GM19452 (cell line): ENCODE data around the gene LRRC18.

ENCODE experiments used
- ATAC-seq: cut with Tn5 transposase; IDR thresholded peaks from one replicate; pipeline ENCODE4 v1.9.1; 2021; ENCODE audit not compliant: unreplicated experiment

Gene LRRC18

DNA sequence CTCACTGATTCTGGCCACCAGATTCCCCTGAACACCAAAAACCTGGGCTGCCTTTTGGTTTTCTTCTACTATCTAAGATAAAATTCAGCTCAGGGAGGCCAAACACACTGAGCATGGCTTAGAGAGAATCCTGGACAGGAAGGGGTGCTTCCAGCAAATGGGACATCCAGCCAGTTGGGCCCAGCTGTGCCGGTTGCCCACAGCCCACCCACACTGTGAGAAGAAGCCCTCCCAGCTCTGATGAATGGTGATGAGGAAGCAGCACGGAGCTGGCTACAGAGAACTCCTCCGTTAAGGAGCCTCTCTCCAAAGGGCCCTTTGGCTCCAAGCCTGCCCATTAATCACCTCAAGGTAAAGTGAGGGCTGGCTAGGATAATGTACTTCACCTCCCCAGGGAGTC, 15.9 kb downstream of the LRRC18 start:
- ATAC-seq: no peak

DNA sequence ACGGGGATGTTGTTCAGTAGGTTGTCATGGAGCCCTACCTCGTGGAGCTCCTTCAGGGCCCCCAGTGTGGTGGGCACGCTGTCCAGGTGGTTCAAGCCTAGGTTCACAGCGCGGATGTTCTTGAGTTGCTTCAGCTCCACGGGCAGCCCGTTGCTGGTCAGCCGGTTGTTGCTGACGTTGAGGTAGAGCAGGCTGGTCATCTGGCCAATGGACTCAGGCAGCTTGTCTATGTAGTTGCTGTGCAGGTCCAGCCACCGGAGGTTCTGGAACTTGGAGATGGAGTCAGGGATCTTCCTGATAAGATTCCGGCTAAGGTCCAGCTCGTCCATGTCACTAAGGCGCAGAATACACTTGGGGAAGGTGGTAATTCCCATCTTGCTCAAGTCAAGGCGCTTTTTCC, 26.0 kb downstream of the LRRC18 start:
- no peak for ATAC-seq

GRCh38 chr10:48910548-48910947, 29.1 kb downstream of the LRRC18 start:
- ATAC-seq: no peak

- ATAC-seq: no peak
These were observed 31.9 kb downstream of the LRRC18 start for GRCh38 chr10:48907730-48908129.

- no peak for ATAC-seq
These were observed 32.8 kb downstream of the LRRC18 start for GRCh38 chr10:48906841-48907240.

- ATAC-seq: no peak
These were observed 34.3 kb downstream of the LRRC18 start for GRCh38 chr10:48905311-48905710.

DNA sequence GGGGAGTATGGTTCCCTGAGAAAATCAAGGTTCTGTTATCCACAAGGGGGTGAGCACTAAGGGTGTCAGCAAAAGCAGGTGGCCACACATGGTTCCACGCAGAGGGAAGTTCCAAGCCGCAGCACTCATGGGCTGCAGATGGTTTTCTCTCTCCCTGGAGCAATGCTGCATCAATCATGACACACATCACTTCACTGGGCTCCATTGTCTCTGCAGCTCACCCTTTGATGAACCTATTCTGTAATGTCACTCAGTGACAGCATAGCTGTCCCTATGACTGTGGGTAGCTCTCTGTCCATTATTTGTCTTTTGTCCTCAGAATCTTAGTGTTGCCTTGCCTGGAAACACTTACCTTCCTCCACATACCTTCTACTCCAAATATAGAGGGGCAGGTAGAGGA, 34.8 kb downstream of the LRRC18 start:
- no peak for ATAC-seq

DNA sequence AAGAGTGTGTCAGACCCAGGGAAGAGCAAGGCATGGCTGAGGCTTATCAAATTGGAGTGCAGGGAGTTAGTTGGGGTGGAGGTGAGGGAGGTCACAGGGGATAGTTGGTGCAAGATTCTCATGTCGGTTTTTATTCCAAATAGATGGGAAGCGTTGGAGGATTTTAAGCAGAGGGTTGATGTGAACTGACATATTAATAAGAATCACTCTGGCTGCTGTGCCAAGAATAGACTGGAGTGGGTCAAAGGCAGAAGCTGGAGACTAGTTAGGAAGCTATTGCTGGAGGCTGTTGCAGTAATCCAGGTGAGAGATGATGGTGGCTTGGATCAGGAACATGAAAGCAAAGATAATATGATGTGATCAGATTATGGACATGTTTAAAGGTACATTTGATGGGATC, 36.5 kb downstream of the LRRC18 start:
- ATAC-seq: no peak

- no peak for ATAC-seq
These were observed 37.5 kb downstream of the LRRC18 start for GRCh38 chr10:48902096-48902495.

DNA sequence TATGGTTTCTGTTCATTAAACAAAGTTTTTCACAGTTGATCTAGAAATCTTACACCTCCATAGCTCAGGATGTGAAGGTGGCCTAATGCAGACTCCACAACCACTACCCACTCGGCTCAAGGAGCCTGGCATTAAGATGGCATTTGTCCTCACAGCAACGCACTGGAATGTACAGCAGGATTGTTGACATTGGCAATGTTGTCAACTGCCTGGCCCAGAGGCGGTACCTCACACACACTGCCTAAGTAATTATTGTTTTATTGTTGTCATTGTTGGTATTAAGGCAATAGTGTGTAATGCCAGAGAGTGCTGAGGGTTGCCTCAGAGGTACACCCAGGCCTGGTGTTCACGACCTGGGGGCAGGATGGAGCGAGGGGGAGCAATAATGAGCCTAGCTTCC, 38.3 kb downstream of the LRRC18 start:
- no peak for ATAC-seq

DNA sequence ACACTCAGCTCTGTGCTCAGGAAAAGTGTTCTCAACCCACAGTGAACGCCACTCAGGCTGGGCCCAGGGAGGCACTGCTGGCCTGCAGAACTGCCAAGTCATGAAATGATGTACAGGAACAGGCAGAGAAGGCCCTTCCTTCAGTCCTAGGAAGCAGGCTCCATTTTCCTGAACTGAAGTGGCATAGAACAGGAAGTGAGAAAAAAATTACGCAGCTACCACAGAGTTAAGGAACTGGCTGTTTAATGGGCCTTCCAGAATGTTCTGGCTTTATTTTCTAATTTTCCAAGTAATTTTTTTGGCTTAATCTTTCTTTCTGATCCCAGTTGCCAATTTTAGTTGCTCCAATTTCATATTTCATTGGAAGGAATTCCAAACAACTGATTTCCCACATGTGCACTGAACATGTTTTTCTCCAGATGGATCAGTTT, 39.3 kb downstream of the LRRC18 start:
- ATAC-seq: no peak

DNA sequence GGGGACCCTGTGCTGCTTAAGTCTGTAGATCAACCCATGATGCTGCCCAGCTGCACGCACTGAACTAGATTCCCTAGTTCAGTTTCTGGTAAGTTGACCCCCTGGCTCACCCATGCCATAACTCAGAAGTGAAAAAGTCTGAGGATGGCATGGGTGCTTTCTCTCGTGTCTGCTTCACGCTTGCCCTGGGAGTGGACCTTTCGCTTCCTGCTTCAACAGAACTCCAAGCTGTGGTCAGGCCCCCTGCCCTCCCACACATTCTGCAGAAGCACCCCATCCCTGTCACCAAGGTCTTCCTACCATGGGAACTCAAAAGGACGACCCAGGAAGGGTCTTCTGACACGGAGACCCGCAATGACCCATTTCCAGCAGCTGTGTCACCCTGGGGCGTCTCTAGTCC, 39.9 kb downstream of the LRRC18 start:
- no peak for ATAC-seq

DNA sequence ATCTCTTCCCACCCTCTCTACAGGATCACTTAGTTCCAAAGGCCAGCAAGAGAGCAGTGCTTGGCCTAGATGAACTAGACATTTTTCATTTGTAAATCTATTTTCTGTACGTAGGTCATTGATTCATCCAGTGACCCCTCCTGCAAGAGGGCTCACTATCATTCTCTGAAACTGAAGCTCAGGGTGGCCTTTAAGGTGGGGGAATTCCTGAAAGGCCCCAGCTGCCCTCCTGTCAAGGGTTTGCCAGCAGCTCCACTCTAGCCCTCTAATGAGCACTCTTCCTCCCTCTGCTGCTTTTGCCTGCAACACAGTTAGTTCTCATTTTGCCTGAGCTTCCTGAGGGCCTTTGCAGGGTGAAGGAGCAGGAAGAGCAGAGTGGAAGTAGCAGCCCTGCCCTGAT, 41.2 kb downstream of the LRRC18 start:
- ATAC-seq: no peak

DNA sequence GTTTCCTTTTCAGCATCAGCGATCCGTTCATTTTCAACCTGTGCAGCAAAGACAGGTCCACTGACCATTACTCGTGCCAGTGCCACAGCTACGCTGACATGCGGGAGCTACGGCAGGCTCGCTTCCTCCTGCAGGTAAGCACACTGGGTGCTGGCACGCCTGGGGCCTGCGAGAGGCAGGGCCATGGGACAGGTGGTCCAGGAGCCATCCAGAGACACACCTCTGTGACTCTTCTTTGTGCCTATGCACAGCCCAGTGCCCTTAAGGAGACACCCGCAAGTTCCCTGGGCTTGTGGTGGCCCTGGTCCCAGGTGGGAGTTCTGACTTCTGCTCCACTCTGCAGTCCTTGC, 42.2 kb downstream of the LRRC18 start:
- no peak for ATAC-seq

DNA sequence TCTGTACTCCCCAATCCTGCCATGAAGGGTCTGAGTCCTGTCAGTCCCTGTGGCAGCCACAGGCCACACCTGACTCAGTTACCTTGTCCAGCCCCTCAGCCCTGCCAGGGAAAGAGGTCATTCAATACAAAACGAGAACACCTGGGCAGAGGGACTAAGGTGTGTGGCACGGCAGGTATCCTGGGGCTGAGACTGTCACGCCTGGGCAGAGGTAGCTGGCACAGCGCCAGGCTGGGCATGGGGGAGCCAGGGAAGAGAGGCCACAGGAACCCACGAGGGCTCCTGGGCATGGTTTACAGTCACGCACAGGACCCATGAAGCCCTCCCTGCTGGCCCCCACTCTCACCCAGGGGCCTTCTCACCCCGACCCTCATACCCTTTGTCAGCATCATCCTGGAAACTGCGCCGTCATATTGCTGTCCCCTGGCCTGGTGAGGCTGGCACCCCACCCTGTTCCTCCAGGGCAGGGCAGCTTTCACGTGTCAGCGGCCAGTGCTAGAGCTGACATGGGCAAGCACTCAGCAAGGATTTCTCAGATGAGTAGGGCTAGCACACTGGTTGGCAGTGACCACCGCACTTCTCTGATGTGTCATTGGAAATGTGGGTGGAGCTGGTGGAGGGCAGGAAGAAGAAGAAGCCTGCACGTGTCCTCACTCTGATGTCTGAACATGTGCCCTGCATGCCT, 42.7 kb downstream of the LRRC18 start:
- no peak for ATAC-seq

- no peak for ATAC-seq
These were observed 43.8 kb downstream of the LRRC18 start for GRCh38 chr10:48895803-48896195.

- no peak for ATAC-seq
These were observed 44.5 kb downstream of the LRRC18 start for GRCh38 chr10:48894911-48895802.

DNA sequence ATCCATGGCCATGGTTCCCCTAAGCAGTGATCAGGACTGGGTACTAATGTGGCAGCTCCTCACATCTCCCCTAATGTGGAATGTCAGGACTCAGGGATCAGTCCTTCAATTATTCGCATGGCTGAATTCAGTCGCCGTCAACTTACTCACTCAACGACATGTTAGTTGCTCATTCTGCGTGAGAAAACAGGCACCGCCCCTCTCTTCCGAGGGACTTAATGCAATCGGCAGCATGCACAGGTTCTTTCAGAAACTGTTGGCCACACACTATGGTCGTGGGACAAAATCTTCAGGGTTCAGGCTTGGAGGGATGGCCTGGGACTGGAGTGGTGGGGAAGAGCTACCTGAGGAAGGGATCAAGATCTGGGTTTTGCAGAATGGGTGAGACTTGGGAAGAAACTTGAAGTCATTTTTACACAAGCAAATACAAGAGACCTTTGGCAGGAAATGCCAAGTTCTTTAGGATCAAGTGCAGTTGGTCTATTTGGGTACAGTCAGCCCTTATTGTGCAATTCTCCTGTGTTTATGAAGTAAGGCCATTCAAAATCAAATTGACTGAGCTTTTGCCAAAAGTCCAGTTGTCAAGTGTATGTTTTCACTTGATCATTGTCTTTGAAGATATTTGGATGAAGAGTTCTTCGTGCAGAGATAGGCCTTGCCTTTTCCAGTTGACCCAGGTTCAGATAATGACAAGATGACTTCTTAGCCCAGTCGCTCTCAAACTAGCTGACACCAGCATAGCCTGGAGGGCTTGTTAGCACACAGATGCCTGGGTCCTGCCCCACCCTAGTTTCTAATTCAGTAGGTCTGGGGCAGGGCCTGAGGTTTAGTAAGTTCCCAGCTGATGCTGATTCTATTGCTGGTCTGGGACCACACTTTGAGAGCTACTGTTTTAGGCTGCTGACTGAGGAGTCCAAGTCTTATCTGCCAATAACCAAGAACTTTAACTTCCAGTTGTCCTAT, 48.5 kb downstream of the LRRC18 start:
- ATAC-seq: no peak

- ATAC-seq: no peak
These were observed 51.7 kb downstream of the LRRC18 start for GRCh38 chr10:48887982-48888381.

DNA sequence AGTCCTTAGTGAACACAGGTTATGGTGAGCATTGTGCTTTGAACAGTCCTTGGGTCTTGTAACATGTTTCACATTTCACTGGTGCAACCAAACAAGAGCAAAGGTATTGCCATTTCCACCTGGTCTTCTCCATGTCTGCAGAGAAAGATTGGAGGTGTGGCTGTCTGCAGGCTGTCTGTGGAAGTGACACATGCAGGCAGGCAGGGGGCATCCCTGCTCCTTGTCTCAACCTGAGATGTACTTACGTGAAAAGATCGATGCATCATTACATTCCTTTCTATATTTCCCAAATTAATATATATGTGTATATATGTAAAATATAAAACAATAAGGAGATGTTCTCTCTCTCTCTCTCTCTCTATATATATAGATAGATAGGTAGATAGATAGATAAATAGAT, 54.3 kb downstream of the LRRC18 start:
- no peak for ATAC-seq
